ENCODE measurements around the gene BPHL.
"Not testable (repeated sequence)": the region's sequence is repeated elsewhere in the genome, so short reads cannot be mapped to it uniquely, and the experiment has no call there.

The BPHL gene

GRCh38 chr6:3189192-3189591 is 70.7 kb downstream of the BPHL start:
- not testable (repeated sequence) for H3K27me3 ChIP-seq (ENCODE audit: control insufficient read depth in 5 of 5, insufficient read depth in 4 of 5, low read length in 5 of 5); H3K4me1 ChIP-seq (ENCODE audit: control insufficient read depth in 5 of 5, insufficient read depth in 5 of 5, low read length in 5 of 5); H3K36me3 ChIP-seq (ENCODE audit: control insufficient read depth in 5 of 5, insufficient read depth in 5 of 5, low read length in 5 of 5); H3K4me3 ChIP-seq (ENCODE audit: low read depth in 1 of 5, low read length in 5 of 5); H3K9me3 ChIP-seq (ENCODE audit: control insufficient read depth in 5 of 5, low read length in 5 of 5); H3K27ac ChIP-seq (ENCODE audit: low read depth, low read length); H3K9ac ChIP-seq (ENCODE audit: low read length in 5 of 5)

- Histone ChIP-seq H3K9ac (ENCODE audit: low read length in 5 of 5) (no peak overlapping the region), H3K9me3 (ENCODE audit: control insufficient read depth in 5 of 5, low read length in 5 of 5) (no peaks in the 10 kb centered on the region), H3K27ac (ENCODE audit: low read depth, low read length) (no peak overlapping the region), H3K4me3 (ENCODE audit: low read depth in 1 of 5, low read length in 5 of 5) (no peak overlapping the region), H3K27me3 (ENCODE audit: control insufficient read depth in 5 of 5, insufficient read depth in 4 of 5, low read length in 5 of 5) (no peaks in the 10 kb centered on the region), H3K4me1 (ENCODE audit: control insufficient read depth in 5 of 5, insufficient read depth in 5 of 5, low read length in 5 of 5) (peaks cover 0 to 6% (median 0%) of the 10 kb centered on the region in 5 donors), H3K36me3 (ENCODE audit: control insufficient read depth in 5 of 5, insufficient read depth in 5 of 5, low read length in 5 of 5) (no peaks in the 10 kb centered on the region)
Measured at GRCh38 chr6:3190056-3190455, 71.5 kb downstream of the BPHL start.

- no peak overlapping the region for H3K9ac ChIP-seq (ENCODE audit: low read length in 5 of 5)
- H3K4me3 ChIP-seq (ENCODE audit: low read depth in 1 of 5, low read length in 5 of 5), result no peak overlapping the region
- peaks cover 0 to 11% (median 3%) of the 10 kb centered on the region in 5 donors for H3K4me1 ChIP-seq (ENCODE audit: control insufficient read depth in 5 of 5, insufficient read depth in 5 of 5, low read length in 5 of 5)
- no peaks in the 10 kb centered on the region for H3K9me3 ChIP-seq (ENCODE audit: control insufficient read depth in 5 of 5, low read length in 5 of 5)
- H3K27me3 ChIP-seq (ENCODE audit: control insufficient read depth in 5 of 5, insufficient read depth in 4 of 5, low read length in 5 of 5), result no peaks in the 10 kb centered on the region
- H3K27ac ChIP-seq (ENCODE audit: low read depth, low read length), result no peak overlapping the region
- H3K36me3 ChIP-seq (ENCODE audit: control insufficient read depth in 5 of 5, insufficient read depth in 5 of 5, low read length in 5 of 5), result no peaks in the 10 kb centered on the region
Measured at GRCh38 chr6:3190779-3191178, 72.3 kb downstream of the BPHL start.

DNA sequence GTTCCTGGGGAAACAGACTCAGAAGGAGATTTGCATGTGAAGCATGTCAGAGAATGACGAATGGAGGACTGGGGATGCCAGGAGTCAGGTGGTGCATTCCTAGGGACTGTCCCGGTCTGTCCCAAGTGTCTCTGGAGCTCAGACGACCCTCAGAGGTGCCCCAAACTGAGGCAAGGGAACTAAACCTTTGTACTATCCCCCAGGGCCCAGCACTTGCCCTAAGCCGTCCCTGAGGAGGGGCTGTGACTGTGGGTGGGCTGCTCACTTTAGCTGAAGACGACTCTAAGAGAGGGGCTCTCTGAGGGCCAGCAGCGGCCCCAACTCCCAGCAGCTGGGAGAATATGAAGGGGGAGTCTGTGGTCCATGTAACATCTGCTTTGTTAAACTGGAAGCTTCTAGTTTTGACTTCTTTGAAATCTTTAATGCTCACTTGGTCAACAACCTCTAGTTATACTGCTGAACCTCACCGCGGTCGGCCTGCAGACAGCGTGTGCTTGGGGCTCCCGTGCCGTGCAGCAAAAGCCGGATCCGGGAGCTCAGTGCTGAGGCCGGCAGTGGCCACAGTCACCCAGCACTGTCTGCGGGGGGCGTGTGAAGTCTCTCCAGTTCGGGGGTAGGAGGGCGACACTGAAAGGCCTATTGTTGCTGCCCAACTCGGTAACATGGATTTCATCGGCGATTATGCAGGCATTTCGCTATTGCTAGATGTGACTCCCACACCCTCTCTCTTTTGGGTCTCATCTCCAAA is 74.8 kb downstream of the BPHL start:
- Histone ChIP-seq H3K4me1 (ENCODE audit: control insufficient read depth in 5 of 5, insufficient read depth in 5 of 5, low read length in 5 of 5) (peaks cover 0 to 13% (median 10%) of the 10 kb centered on the region in 5 donors), H3K27ac (ENCODE audit: low read depth, low read length) (no peak overlapping the region), H3K36me3 (ENCODE audit: control insufficient read depth in 5 of 5, insufficient read depth in 5 of 5, low read length in 5 of 5) (no peaks in the 10 kb centered on the region), H3K27me3 (ENCODE audit: control insufficient read depth in 5 of 5, insufficient read depth in 4 of 5, low read length in 5 of 5) (no peaks in the 10 kb centered on the region), H3K4me3 (ENCODE audit: low read depth in 1 of 5, low read length in 5 of 5) (no peak overlapping the region), H3K9ac (ENCODE audit: low read length in 5 of 5) (no peak overlapping the region), H3K9me3 (ENCODE audit: control insufficient read depth in 5 of 5, low read length in 5 of 5) (no peaks in the 10 kb centered on the region)

DNA sequence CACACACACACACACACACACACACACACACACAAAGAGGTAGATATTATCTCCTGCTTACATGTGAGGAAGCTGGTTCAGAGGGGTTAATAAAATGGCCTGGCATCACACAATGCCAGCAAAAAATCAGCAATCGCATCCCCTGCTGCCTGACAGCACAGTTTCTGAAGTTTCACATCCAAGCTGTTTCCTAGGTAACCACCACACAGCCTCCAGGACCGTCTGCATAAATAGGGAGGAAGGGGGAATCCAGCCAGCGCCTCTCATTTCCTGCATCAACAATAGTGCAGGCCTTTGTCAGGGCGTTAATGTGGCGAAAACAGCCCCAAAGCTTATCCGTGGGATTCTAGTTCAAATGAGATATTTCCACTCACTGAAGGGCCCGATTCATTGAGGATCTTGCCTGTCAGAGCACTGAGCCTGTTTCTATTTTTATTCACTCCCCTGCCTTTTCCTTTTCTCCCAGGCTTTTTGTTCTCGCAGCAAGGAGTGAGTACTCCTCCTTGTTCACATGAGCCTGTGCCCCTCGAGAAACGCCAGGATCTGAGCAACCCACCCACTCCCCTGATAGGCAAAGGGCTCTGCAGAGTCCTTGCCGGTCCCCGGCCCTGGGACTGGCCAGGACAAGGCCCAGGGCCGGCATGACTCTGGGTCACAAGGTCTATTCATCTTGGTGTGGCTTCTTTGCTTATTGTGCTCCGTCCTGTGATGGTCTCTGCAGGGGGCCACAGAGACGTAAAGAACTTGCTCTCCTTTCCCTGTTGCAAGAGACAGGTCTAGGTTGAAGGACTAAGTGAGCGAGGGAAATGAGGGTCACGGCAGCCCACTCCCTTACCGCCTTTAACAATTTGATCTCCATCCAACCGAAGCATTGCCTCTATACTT is 76.3 kb downstream of the BPHL start:
- H3K9me3 ChIP-seq (ENCODE audit: control insufficient read depth in 5 of 5, low read length in 5 of 5), result no peaks in the 10 kb centered on the region
- H3K27ac ChIP-seq (ENCODE audit: low read depth, low read length), result no peak overlapping the region
- no peak overlapping the region for H3K9ac ChIP-seq (ENCODE audit: low read length in 5 of 5)
- H3K27me3 ChIP-seq (ENCODE audit: control insufficient read depth in 5 of 5, insufficient read depth in 4 of 5, low read length in 5 of 5), result no peaks in the 10 kb centered on the region
- H3K4me1 ChIP-seq (ENCODE audit: control insufficient read depth in 5 of 5, insufficient read depth in 5 of 5, low read length in 5 of 5), result peaks cover 0 to 13% (median 10%) of the 10 kb centered on the region in 5 donors
- no peak overlapping the region for H3K4me3 ChIP-seq (ENCODE audit: low read depth in 1 of 5, low read length in 5 of 5)
- no peaks in the 10 kb centered on the region for H3K36me3 ChIP-seq (ENCODE audit: control insufficient read depth in 5 of 5, insufficient read depth in 5 of 5, low read length in 5 of 5)

DNA sequence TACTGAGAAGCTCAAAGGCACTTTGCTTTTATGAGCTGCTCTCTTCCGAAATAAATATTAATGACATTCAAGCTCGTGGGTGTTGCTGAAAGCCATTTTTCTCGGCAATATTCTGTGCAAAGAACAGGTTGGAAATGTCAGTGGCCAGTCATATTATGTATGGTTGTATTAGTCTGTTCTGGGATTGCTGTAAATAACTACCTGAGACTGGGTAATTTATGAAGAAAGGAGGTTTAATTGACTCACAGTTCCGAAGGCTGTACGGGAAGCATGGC is 76.8 kb downstream of the BPHL start:
- H3K36me3 ChIP-seq (ENCODE audit: control insufficient read depth in 5 of 5, insufficient read depth in 5 of 5, low read length in 5 of 5), result no peaks in the 10 kb centered on the region
- H3K9me3 ChIP-seq (ENCODE audit: control insufficient read depth in 5 of 5, low read length in 5 of 5), result no peaks in the 10 kb centered on the region
- no peaks in the 10 kb centered on the region for H3K27me3 ChIP-seq (ENCODE audit: control insufficient read depth in 5 of 5, insufficient read depth in 4 of 5, low read length in 5 of 5)
- no peak overlapping the region for H3K27ac ChIP-seq (ENCODE audit: low read depth, low read length)
- no peak overlapping the region for H3K9ac ChIP-seq (ENCODE audit: low read length in 5 of 5)
- no peak overlapping the region for H3K4me3 ChIP-seq (ENCODE audit: low read depth in 1 of 5, low read length in 5 of 5)
- peaks cover 0 to 13% (median 10%) of the 10 kb centered on the region in 5 donors for H3K4me1 ChIP-seq (ENCODE audit: control insufficient read depth in 5 of 5, insufficient read depth in 5 of 5, low read length in 5 of 5)

DNA sequence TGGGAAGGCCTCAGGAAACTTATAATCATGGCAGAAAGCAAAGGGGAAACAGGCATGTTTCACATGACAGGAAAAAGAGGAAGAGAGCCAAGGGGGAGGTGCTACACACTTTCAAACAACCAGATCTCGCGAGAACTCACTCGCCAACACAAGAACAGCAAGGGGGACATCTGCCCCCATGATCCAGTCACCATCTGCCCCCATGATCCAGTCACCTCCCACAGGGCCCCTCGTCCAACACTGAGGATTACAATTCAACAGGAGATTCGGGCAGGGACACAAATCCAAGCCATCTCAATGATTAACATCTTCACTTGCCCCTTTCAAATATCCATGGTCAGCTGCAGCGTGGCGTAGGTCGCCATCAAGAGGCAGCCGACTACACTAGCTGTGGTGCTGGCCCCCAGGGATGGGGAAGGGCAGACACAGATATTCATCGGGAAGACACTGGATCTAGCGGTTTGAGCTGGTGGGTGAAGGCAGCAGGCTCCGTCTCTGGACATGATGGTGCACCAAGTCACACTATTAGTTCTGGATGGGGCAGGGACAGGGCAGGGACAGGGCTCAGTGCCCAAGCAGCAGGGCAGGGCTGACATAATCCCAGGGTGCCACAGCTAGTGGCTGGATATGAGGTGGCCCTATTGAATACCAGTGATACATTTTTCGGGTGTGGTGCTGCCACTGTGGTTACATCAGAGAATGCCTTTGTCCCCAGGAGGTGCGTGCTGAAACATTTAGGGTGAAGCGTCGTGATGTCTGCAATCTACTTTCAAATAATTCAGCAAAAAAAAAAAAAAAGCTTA is 77.4 kb downstream of the BPHL start:
- Histone ChIP-seq H3K27me3 (ENCODE audit: control insufficient read depth in 5 of 5, insufficient read depth in 4 of 5, low read length in 5 of 5) (no peaks in the 10 kb centered on the region), H3K4me1 (ENCODE audit: control insufficient read depth in 5 of 5, insufficient read depth in 5 of 5, low read length in 5 of 5) (peaks cover 0 to 13% (median 10%) of the 10 kb centered on the region in 5 donors), H3K9ac (ENCODE audit: low read length in 5 of 5) (no peak overlapping the region), H3K4me3 (ENCODE audit: low read depth in 1 of 5, low read length in 5 of 5) (peak overlapping the region in 1 of 5 donors; percentile 22), H3K36me3 (ENCODE audit: control insufficient read depth in 5 of 5, insufficient read depth in 5 of 5, low read length in 5 of 5) (no peaks in the 10 kb centered on the region), H3K27ac (ENCODE audit: low read depth, low read length) (no peak overlapping the region), H3K9me3 (ENCODE audit: control insufficient read depth in 5 of 5, low read length in 5 of 5) (no peaks in the 10 kb centered on the region)

GRCh38 chr6:3196770-3197169 is 78.3 kb downstream of the BPHL start:
- Histone ChIP-seq H3K4me3 (ENCODE audit: low read depth in 1 of 5, low read length in 5 of 5) (no peak overlapping the region), H3K27ac (ENCODE audit: low read depth, low read length) (no peak overlapping the region), H3K4me1 (ENCODE audit: control insufficient read depth in 5 of 5, insufficient read depth in 5 of 5, low read length in 5 of 5) (peaks cover 0 to 13% (median 10%) of the 10 kb centered on the region in 5 donors), H3K27me3 (ENCODE audit: control insufficient read depth in 5 of 5, insufficient read depth in 4 of 5, low read length in 5 of 5) (no peaks in the 10 kb centered on the region), H3K9ac (ENCODE audit: low read length in 5 of 5) (no peak overlapping the region), H3K36me3 (ENCODE audit: control insufficient read depth in 5 of 5, insufficient read depth in 5 of 5, low read length in 5 of 5) (no peaks in the 10 kb centered on the region), H3K9me3 (ENCODE audit: control insufficient read depth in 5 of 5, low read length in 5 of 5) (no peaks in the 10 kb centered on the region)

DNA sequence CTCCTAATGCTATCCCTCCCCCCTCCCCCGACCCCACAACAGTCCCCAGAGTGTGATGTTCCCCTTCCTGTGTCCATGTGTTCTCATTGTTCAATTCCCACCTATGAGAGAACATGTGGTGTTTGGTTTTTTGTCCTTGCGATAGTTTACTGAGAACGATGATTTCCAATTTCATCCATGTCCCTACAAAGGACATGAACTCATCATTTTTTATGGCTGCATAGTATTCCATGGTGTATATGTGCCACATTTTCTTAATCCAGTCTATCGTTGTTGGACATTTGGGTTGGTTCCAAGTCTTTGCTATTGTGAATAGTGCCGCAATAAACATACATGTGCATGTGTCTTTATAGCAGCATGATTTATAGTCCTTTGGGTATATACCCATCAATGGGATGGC is 79.2 kb downstream of the BPHL start:
- H3K27me3 ChIP-seq (ENCODE audit: control insufficient read depth in 5 of 5, insufficient read depth in 4 of 5, low read length in 5 of 5); H3K36me3 ChIP-seq (ENCODE audit: control insufficient read depth in 5 of 5, insufficient read depth in 5 of 5, low read length in 5 of 5); H3K9me3 ChIP-seq (ENCODE audit: control insufficient read depth in 5 of 5, low read length in 5 of 5); H3K9ac ChIP-seq (ENCODE audit: low read length in 5 of 5); H3K27ac ChIP-seq (ENCODE audit: low read depth, low read length); H3K4me3 ChIP-seq (ENCODE audit: low read depth in 1 of 5, low read length in 5 of 5): not testable (repeated sequence)
- H3K4me1 ChIP-seq (ENCODE audit: control insufficient read depth in 5 of 5, insufficient read depth in 5 of 5, low read length in 5 of 5), result peaks cover 0 to 13% (median 10%) of the 10 kb centered on the region in 5 donors

DNA sequence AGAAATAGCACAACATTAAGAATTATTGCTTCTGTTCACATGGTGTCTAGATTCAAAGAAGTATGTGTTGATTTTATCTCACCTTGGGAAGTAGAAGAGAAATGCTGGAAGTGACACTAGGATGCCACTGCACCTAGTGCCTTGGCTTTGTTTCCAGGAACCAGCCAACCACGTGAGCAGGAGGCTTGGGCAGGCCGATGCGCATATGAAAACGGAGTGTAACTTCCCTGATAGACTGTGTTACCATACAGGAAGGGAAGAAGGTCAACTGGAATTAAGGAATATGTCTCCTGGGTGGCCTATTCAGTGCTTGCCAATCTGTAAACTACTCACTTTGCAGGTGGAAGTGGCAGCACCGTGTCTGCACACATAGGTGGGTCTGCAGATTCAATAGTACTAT is 80.9 kb downstream of the BPHL start:
- H3K9ac ChIP-seq (ENCODE audit: low read length in 5 of 5), result no peak overlapping the region
- no peak overlapping the region for H3K27ac ChIP-seq (ENCODE audit: low read depth, low read length)
- H3K9me3 ChIP-seq (ENCODE audit: control insufficient read depth in 5 of 5, low read length in 5 of 5), result peaks cover 0 to under 1% (median 0%) of the 10 kb centered on the region in 5 donors
- peaks cover 0 to 13% (median 10%) of the 10 kb centered on the region in 5 donors for H3K4me1 ChIP-seq (ENCODE audit: control insufficient read depth in 5 of 5, insufficient read depth in 5 of 5, low read length in 5 of 5)
- no peaks in the 10 kb centered on the region for H3K36me3 ChIP-seq (ENCODE audit: control insufficient read depth in 5 of 5, insufficient read depth in 5 of 5, low read length in 5 of 5)
- no peaks in the 10 kb centered on the region for H3K27me3 ChIP-seq (ENCODE audit: control insufficient read depth in 5 of 5, insufficient read depth in 4 of 5, low read length in 5 of 5)
- no peak overlapping the region for H3K4me3 ChIP-seq (ENCODE audit: low read depth in 1 of 5, low read length in 5 of 5)
